HG03060 (cell line): ENCODE data around the gene PDF.

Experiments
- ATAC-seq: cut with Tn5 transposase; IDR thresholded peaks from one replicate; pipeline ENCODE4 v1.9.1; 2021; ENCODE audit warnings: low read depth, moderate number of reproducible peaks; ENCODE audit not compliant: unreplicated experiment

Gene PDF

GRCh38 chr16:69340095-69340644 lies 9.8 kb upstream of the PDF start:
- ATAC-seq, result no peak

GRCh38 chr16:69339289-69340094 lies 9.1 kb upstream of the PDF start, which contains the start of the genes COG8 and NIP7:
Gene COG8, minus strand, starts transcription at chr16:69339564. Its CDS starts 12 bp downstream, at chr16:69339552.
Gene NIP7, plus strand, starts transcription at chr16:69339772. Its CDS starts 58 bp downstream, at chr16:69339830.
- peak; percentile 80 for ATAC-seq

- no peak for ATAC-seq
Observed at GRCh38 chr16:69338557-69339288, 8.3 kb upstream of the PDF start.

- no peak for ATAC-seq
Observed at GRCh38 chr16:69334696-69335095, 4.3 kb upstream of the PDF start.

GRCh38 chr16:69329369-69330285 lies 761 bp downstream of the PDF start:
- ATAC-seq, result no peak

GRCh38 chr16:69328854-69329316 lies 1.5 kb downstream of the PDF start:
- no peak for ATAC-seq

- no peak for ATAC-seq
Observed at GRCh38 chr16:69327585-69328310, 2.6 kb downstream of the PDF start.

GRCh38 chr16:69326172-69326873 lies 4.1 kb downstream of the PDF start:
- ATAC-seq, result no peak

- no peak for ATAC-seq
Observed at GRCh38 chr16:69325784-69326171, 4.6 kb downstream of the PDF start.

GRCh38 chr16:69324585-69325253 lies 5.7 kb downstream of the PDF start:
- no peak for ATAC-seq

GRCh38 chr16:69324013-69324531 lies 6.3 kb downstream of the PDF start:
- no peak for ATAC-seq

- no peak for ATAC-seq
Observed at GRCh38 chr16:69323415-69323814, 7.0 kb downstream of the PDF start.

- ATAC-seq, result no peak
Observed at GRCh38 chr16:69322343-69322742, 8.0 kb downstream of the PDF start.

GRCh38 chr16:69321080-69321479 lies 9.3 kb downstream of the PDF start:
- no peak for ATAC-seq

- no peak for ATAC-seq
Observed at GRCh38 chr16:69320740-69321073, 9.7 kb downstream of the PDF start.

- ATAC-seq, result no peak
Observed at GRCh38 chr16:69319826-69320739, 10.3 kb downstream of the PDF start.

- no peak for ATAC-seq
Observed at GRCh38 chr16:69319381-69319780, 11.0 kb downstream of the PDF start.
